Tibial nerve (tissue), 3 donors: ENCODE results near the gene ING4.

Source experiments
- POLR2A ChIP-seq, 2 donors: fragments of 450-650 bp; IDR thresholded peaks; one replicate each; pipeline ENCODE4 v1.6.1; 2017; ENCODE audit warnings: antibody characterized with exemption in 2 of 2, mild to moderate bottlenecking in 2 of 2, moderate library complexity in 2 of 2
- TF ChIP-seq, protein P1 (sequence below), 5 experiments: fragments of 200-600 bp in 3 of 5; fragments of 450-650 bp in 2 of 5; sonication (generic) in 3 of 5; IDR thresholded peaks; one replicate each; pipeline ENCODE4 v1.5.1; 2016 to 2019; ENCODE audit warnings: antibody characterized with exemption in 5 of 5, mild to moderate bottlenecking in 3 of 5, moderate library complexity in 2 of 5

GRCh38 chr12:6650832-6651231, 12.1 kb downstream of the ING4 start:
- TF ChIP-seq, protein P1, sequence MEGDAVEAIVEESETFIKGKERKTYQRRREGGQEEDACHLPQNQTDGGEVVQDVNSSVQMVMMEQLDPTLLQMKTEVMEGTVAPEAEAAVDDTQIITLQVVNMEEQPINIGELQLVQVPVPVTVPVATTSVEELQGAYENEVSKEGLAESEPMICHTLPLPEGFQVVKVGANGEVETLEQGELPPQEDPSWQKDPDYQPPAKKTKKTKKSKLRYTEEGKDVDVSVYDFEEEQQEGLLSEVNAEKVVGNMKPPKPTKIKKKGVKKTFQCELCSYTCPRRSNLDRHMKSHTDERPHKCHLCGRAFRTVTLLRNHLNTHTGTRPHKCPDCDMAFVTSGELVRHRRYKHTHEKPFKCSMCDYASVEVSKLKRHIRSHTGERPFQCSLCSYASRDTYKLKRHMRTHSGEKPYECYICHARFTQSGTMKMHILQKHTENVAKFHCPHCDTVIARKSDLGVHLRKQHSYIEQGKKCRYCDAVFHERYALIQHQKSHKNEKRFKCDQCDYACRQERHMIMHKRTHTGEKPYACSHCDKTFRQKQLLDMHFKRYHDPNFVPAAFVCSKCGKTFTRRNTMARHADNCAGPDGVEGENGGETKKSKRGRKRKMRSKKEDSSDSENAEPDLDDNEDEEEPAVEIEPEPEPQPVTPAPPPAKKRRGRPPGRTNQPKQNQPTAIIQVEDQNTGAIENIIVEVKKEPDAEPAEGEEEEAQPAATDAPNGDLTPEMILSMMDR (IDR thresholded peaks at IDR 0.05): no peak
- TF ChIP-seq POLR2A (IDR thresholded peaks at IDR 0.05): no peak
